ENCODE measurements around the gene CYB561D1.

CYB561D1 gene

DNA sequence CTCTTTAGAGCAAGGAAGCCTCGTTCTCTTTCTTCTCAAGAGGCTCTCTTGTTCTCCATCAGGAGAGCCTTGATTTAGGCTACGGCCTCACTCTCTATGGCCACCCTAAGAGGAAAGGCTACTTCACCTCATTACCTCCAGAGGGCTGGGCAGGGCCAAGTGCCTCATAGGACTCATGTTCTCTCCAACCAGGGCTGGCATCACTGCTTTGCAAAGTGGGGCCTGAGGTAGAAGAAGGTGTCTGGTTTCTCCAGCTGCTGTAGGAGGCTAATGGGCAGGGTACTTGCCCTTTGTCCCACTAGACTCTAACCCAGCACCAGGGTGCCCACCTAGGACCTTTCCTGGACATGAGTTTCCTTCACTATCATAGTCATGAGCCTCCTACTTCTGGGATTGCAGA is 12.2 kb upstream of the CYB561D1 start:
- peaks cover 21% of the 10 kb centered on the region; the same call in 1 of the 2 replicates for H3K27me3 ChIP-seq (ENCODE audit: control insufficient read depth, insufficient read depth, low read length)
- no peaks in the 10 kb centered on the region for H3K36me3 ChIP-seq (ENCODE audit: control insufficient read depth, insufficient read depth, low read length)
- H3K9ac ChIP-seq (ENCODE audit: low read length): no peak overlapping the region
- H3K27ac ChIP-seq (ENCODE audit: low read depth, low read length): no peak overlapping the region
- H3K4me1 ChIP-seq (ENCODE audit: control insufficient read depth, insufficient read depth, low read length): peaks cover 5% of the 10 kb centered on the region
- H3K9me3 ChIP-seq (ENCODE audit: control insufficient read depth, insufficient read depth, low read depth, low read length): no peaks in the 10 kb centered on the region
- H3K4me3 ChIP-seq (ENCODE audit: low read depth, low read length): no peak overlapping the region

DNA sequence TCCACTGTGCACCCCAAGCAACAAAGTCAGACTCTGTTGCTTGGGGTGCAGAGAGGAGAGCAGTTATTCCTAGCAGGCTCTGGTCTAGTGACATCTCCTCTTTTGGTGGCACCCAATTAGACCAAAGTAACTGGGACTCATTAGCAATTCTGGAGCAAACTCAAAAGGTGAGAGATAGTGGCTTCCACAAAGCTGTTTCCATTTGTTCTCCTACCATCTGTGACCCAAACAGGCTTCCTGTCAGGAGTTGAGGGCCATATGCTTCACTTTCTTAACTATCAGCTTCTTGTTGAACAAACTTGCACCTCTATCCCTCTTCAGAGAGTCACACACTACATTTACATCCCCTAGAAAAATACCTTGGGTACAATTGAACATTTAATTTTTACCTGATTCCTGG is 11.7 kb upstream of the CYB561D1 start:
- no peak overlapping the region for H3K4me3 ChIP-seq (ENCODE audit: low read depth, low read length)
- no peaks in the 10 kb centered on the region for H3K36me3 ChIP-seq (ENCODE audit: control insufficient read depth, insufficient read depth, low read length)
- H3K27ac ChIP-seq (ENCODE audit: low read depth, low read length): no peak overlapping the region
- H3K27me3 ChIP-seq (ENCODE audit: control insufficient read depth, insufficient read depth, low read length): peaks cover 21% of the 10 kb centered on the region; the same call in 1 of the 2 replicates
- peaks cover 5% of the 10 kb centered on the region for H3K4me1 ChIP-seq (ENCODE audit: control insufficient read depth, insufficient read depth, low read length)
- no peak overlapping the region for H3K9ac ChIP-seq (ENCODE audit: low read length)
- no peaks in the 10 kb centered on the region for H3K9me3 ChIP-seq (ENCODE audit: control insufficient read depth, insufficient read depth, low read depth, low read length)

DNA sequence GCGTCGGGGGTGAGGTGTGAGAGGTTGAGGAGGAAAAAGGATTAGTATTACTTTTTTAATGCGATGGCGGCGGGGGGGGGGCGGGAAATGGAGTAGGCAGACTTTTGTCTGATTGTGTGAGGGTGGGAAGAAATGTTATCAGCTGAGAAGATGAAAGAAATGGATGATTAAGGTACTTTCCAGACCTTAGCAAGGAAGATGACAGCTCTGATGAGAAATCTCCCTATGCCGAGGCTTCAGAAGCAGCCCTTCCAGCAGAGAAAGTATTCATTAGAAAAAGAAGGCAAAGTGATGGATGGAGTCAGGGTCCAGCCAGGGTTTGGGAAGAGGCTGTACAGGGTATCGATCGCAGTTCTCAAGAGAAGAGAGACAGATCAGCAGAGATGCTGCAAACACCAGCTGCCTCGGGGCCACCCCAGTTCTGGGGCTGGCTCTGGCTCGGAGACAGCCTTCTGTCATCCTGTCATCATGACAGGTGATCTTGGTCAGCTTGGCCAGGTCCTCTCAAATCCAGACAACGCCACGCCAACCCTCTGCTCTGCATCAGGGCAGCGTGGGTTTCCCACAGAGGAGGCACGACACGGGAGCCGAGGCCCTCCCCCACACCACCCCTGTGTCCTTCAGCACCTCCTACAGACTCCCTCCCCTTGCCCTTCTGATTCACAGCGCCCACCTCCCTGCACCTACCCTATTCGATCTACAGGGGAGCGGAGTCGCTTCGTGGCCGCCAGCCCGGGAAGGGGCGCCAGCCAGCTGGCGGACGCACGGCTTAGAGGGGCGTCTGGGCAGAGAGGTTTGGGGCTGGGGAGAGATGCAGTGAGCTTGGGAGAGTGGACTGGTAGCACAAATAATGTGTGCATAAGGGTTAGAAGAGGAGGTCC is 10.9 kb upstream of the CYB561D1 start:
- no peaks in the 10 kb centered on the region for H3K9me3 ChIP-seq (ENCODE audit: control insufficient read depth, insufficient read depth, low read depth, low read length)
- H3K27me3 ChIP-seq (ENCODE audit: control insufficient read depth, insufficient read depth, low read length): peaks cover 19% of the 10 kb centered on the region; the same call in 1 of the 2 replicates
- no peaks in the 10 kb centered on the region for H3K36me3 ChIP-seq (ENCODE audit: control insufficient read depth, insufficient read depth, low read length)
- H3K4me1 ChIP-seq (ENCODE audit: control insufficient read depth, insufficient read depth, low read length): peaks cover 5% of the 10 kb centered on the region
- H3K9ac ChIP-seq (ENCODE audit: low read length): peak overlapping the region; percentile 21
- no peak overlapping the region for H3K27ac ChIP-seq (ENCODE audit: low read depth, low read length)
- peak overlapping the region; percentile 95 for H3K4me3 ChIP-seq (ENCODE audit: low read depth, low read length)

- H3K9ac ChIP-seq (ENCODE audit: low read length): peak within 1 kb of the TSS; percentile 92
- peaks cover 5% of the 10 kb centered on the region for H3K4me1 ChIP-seq (ENCODE audit: control insufficient read depth, insufficient read depth, low read length)
- H3K27ac ChIP-seq (ENCODE audit: low read depth, low read length): peak within 1 kb of the TSS; percentile 99
- H3K27me3 ChIP-seq (ENCODE audit: control insufficient read depth, insufficient read depth, low read length): peaks cover 19% of the 10 kb centered on the region; the same call in 1 of the 2 replicates
- no peaks in the 10 kb centered on the region for H3K9me3 ChIP-seq (ENCODE audit: control insufficient read depth, insufficient read depth, low read depth, low read length)
- no peaks in the 10 kb centered on the region for H3K36me3 ChIP-seq (ENCODE audit: control insufficient read depth, insufficient read depth, low read length)
- H3K4me3 ChIP-seq (ENCODE audit: low read depth, low read length): peak within 1 kb of the TSS; percentile 95
These were observed 10.0 kb upstream of the CYB561D1 start, which contains the start of gene ATXN7L2 for GRCh38 chr1:109483672-109484518. Gene ATXN7L2, plus strand, starts transcription at chr1:109483905. Its CDS starts 49 bp downstream, at chr1:109483954.

- Histone ChIP-seq H3K27me3 (ENCODE audit: control insufficient read depth, insufficient read depth, low read length) (peaks cover 19% of the 10 kb centered on the region; the same call in 1 of the 2 replicates), H3K4me3 (ENCODE audit: low read depth, low read length) (peak overlapping the region; percentile 81), H3K27ac (ENCODE audit: low read depth, low read length) (0 out of 2 replicates have a peak overlapping the region, but pooled peaks have one; percentile 99), H3K4me1 (ENCODE audit: control insufficient read depth, insufficient read depth, low read length) (peaks cover 5% of the 10 kb centered on the region), H3K36me3 (ENCODE audit: control insufficient read depth, insufficient read depth, low read length) (peaks cover 5% of the 10 kb centered on the region; the same call in 1 of the 2 replicates), H3K9me3 (ENCODE audit: control insufficient read depth, insufficient read depth, low read depth, low read length) (no peaks in the 10 kb centered on the region), H3K9ac (ENCODE audit: low read length) (peak overlapping the region; percentile 92)
These were observed 9.3 kb upstream of the CYB561D1 start for GRCh38 chr1:109484519-109484975.

GRCh38 chr1:109485001-109485400 is 8.9 kb upstream of the CYB561D1 start:
- H3K9me3 ChIP-seq (ENCODE audit: control insufficient read depth, insufficient read depth, low read depth, low read length): no peaks in the 10 kb centered on the region
- H3K4me1 ChIP-seq (ENCODE audit: control insufficient read depth, insufficient read depth, low read length): peaks cover 5% of the 10 kb centered on the region
- peaks cover 5% of the 10 kb centered on the region; the same call in 1 of the 2 replicates for H3K36me3 ChIP-seq (ENCODE audit: control insufficient read depth, insufficient read depth, low read length)
- H3K27ac ChIP-seq (ENCODE audit: low read depth, low read length): no peak overlapping the region
- H3K9ac ChIP-seq (ENCODE audit: low read length): no peak overlapping the region
- H3K4me3 ChIP-seq (ENCODE audit: low read depth, low read length): peak overlapping the region; percentile 81
- peaks cover 18% of the 10 kb centered on the region; the same call in 1 of the 2 replicates for H3K27me3 ChIP-seq (ENCODE audit: control insufficient read depth, insufficient read depth, low read length)

DNA sequence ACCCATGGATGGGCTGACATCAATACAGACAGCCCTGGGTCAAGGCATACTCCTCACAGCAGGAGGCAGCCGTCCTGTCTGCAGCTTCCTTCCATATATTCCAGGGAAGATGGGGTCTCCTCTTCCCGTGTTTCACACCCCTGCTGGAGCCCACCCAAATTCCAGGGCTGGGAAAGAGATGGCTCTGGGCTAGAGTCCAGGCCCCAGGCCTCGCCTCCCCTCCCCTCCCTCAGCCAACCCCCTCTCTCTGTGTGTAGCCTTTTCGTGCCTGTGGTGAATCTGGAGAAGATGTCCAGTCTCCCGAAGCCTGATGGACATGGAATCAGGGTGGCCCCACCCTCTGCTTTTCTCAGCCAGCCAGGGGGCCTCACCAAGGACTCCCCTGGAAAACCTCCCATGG is 6.6 kb upstream of the CYB561D1 start:
- Histone ChIP-seq H3K9me3 (ENCODE audit: control insufficient read depth, insufficient read depth, low read depth, low read length) (no peaks in the 10 kb centered on the region), H3K27me3 (ENCODE audit: control insufficient read depth, insufficient read depth, low read length) (peaks cover 8% of the 10 kb centered on the region; the same call in 1 of the 2 replicates), H3K27ac (ENCODE audit: low read depth, low read length) (no peak overlapping the region), H3K4me1 (ENCODE audit: control insufficient read depth, insufficient read depth, low read length) (peaks cover 5% of the 10 kb centered on the region), H3K36me3 (ENCODE audit: control insufficient read depth, insufficient read depth, low read length) (peaks cover 15% of the 10 kb centered on the region), H3K9ac (ENCODE audit: low read length) (no peak overlapping the region), H3K4me3 (ENCODE audit: low read depth, low read length) (no peak overlapping the region)

GRCh38 chr1:109488201-109488600 is 5.7 kb upstream of the CYB561D1 start:
- Histone ChIP-seq H3K27ac (ENCODE audit: low read depth, low read length) (no peak overlapping the region), H3K27me3 (ENCODE audit: control insufficient read depth, insufficient read depth, low read length) (no peaks in the 10 kb centered on the region), H3K36me3 (ENCODE audit: control insufficient read depth, insufficient read depth, low read length) (peaks cover 15% of the 10 kb centered on the region), H3K4me1 (ENCODE audit: control insufficient read depth, insufficient read depth, low read length) (peaks cover under 1% of the 10 kb centered on the region), H3K4me3 (ENCODE audit: low read depth, low read length) (no peak overlapping the region), H3K9ac (ENCODE audit: low read length) (no peak overlapping the region), H3K9me3 (ENCODE audit: control insufficient read depth, insufficient read depth, low read depth, low read length) (no peaks in the 10 kb centered on the region)

- Histone ChIP-seq H3K36me3 (ENCODE audit: control insufficient read depth, insufficient read depth, low read length) (peaks cover 15% of the 10 kb centered on the region), H3K9ac (ENCODE audit: low read length) (no peak overlapping the region), H3K9me3 (ENCODE audit: control insufficient read depth, insufficient read depth, low read depth, low read length) (no peaks in the 10 kb centered on the region), H3K4me3 (ENCODE audit: low read depth, low read length) (no peak overlapping the region), H3K27me3 (ENCODE audit: control insufficient read depth, insufficient read depth, low read length) (no peaks in the 10 kb centered on the region), H3K27ac (ENCODE audit: low read depth, low read length) (no peak overlapping the region), H3K4me1 (ENCODE audit: control insufficient read depth, insufficient read depth, low read length) (peaks cover 4% of the 10 kb centered on the region; the same call in 1 of the 2 replicates)
These were observed 5.2 kb upstream of the CYB561D1 start for GRCh38 chr1:109488696-109489095.

DNA sequence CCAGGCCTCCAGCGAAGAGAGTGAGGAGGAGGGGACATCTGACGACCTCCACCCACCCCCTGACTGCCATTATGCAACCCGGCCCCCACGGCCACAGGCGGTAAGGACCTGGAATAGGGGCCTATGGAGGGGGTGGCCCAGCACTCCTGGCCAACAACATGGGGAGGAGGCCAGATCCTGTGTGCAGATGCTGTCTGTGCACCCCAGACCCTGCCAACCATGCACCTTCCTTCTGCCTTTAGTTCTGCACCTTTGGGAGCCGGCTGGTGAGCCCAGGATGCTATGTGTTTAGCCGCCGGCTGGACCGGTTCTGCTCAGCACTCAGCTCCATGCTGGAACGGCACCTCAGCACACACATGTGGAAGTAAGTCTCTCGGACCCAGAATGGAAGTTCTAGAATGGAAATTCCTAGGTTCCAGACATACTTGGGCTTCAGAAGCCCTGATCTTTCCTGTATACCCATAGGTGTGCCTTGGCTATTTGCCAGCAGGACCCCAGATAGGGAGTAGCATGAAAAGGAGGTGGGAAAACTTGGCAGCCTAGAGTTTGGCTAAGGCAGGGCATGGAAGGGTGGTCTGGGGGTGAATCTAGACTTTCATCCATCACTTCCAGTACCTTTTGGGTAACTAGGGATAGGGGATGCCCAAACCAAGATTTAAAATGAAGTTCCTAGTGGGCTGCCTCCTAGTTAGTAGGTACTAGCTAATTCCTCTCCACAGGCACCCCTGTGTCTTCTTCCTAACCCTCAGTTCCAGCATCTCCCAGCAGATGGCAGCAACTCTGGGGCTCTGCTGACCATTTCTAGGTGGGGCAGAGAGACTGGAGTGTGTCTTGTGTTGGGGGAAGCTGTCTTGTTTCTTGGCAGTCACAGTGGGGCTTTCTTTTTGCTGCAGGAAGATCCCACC is 3.6 kb upstream of the CYB561D1 start:
- no peaks in the 10 kb centered on the region for H3K9me3 ChIP-seq (ENCODE audit: control insufficient read depth, insufficient read depth, low read depth, low read length)
- no peak overlapping the region for H3K9ac ChIP-seq (ENCODE audit: low read length)
- no peak overlapping the region for H3K4me3 ChIP-seq (ENCODE audit: low read depth, low read length)
- peaks cover 15% of the 10 kb centered on the region for H3K36me3 ChIP-seq (ENCODE audit: control insufficient read depth, insufficient read depth, low read length)
- H3K27me3 ChIP-seq (ENCODE audit: control insufficient read depth, insufficient read depth, low read length): no peaks in the 10 kb centered on the region
- peaks cover 5% of the 10 kb centered on the region; the same call in 1 of the 2 replicates for H3K4me1 ChIP-seq (ENCODE audit: control insufficient read depth, insufficient read depth, low read length)
- H3K27ac ChIP-seq (ENCODE audit: low read depth, low read length): no peak overlapping the region

All from HUES6 (cell line).